Measurements from ENCODE around the gene ZNF112. TPM values are rescaled to one million over a fixed set of nuclear protein-coding genes. Genes with fewer than 3 reads are reported as not detected.

Gene ZNF112
- total and polyA plus RNA-seq, 9 donors: 3.5 to 13.0 (median 8.2) TPM

DNA sequence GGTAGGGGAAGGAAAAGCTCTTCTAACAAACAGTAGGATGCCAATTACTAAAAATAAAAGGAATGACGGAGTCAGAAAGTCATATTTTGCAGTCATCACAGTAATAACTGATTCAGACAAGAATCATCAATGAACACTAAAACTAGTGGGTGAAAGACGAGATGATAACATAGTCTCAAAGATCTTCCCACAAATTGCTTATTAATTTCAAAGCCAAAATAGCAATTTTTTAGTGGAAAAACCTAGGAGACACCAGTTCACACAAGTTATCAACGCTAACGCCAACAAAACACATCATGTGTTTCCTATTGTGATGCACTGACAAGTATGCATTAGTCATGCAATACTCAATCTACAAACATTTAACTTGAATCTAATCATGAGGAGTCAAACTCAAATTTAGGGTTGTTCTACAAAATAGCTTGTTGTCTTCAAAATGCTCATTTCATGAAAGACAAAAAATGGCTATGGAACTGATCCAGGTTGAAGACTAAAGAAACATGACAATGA is 78.2 kb downstream of the ZNF112 start:
- Histone ChIP-seq H3K36me3 (no peaks in the 10 kb centered on the region), H3K4me1 (ENCODE audit: insufficient read depth) (no peaks in the 10 kb centered on the region), H3K27me3 (no peaks in the 10 kb centered on the region), H3K9me3 (peaks cover 0 to 26% of the 10 kb centered on the region in 2 donors), H3K4me3 (no peak overlapping the region), H3K27ac (no peak overlapping the region)
- TF ChIP-seq POLR2A (IDR thresholded peaks at IDR 0.05) (no peak), EP300 (IDR thresholded peaks at IDR 0.05) (no peak)
- TF ChIP-seq, protein P1, sequence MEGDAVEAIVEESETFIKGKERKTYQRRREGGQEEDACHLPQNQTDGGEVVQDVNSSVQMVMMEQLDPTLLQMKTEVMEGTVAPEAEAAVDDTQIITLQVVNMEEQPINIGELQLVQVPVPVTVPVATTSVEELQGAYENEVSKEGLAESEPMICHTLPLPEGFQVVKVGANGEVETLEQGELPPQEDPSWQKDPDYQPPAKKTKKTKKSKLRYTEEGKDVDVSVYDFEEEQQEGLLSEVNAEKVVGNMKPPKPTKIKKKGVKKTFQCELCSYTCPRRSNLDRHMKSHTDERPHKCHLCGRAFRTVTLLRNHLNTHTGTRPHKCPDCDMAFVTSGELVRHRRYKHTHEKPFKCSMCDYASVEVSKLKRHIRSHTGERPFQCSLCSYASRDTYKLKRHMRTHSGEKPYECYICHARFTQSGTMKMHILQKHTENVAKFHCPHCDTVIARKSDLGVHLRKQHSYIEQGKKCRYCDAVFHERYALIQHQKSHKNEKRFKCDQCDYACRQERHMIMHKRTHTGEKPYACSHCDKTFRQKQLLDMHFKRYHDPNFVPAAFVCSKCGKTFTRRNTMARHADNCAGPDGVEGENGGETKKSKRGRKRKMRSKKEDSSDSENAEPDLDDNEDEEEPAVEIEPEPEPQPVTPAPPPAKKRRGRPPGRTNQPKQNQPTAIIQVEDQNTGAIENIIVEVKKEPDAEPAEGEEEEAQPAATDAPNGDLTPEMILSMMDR (IDR thresholded peaks at IDR 0.05): no peak
- intact Hi-C loops (cut with DNase I): no loop called here
- WGBS, 3 donors: 90 to 96% (median 96%) methylated on average over 4 of the region's 4 CpGs
- DNase-seq: no peak

DNA sequence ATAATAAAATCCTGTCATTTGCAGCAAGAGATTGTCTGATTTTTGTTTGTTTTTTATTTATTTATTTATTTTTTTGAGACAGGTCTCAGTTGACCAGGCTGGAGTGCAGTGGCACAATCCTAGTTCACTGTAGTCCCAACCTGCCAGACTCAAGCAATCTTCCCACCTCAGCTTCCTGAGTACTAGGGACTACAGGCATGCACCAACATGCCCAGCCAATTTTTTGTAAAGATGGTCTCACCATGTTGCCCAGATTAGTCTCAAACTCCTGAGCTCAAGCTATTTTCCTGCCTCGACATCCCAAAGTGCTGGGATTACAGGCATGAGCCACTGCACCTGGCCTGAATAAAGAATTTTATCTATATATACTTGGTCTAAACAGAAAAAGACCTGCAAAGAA is 79.1 kb downstream of the ZNF112 start:
- peaks cover 0 to 24% of the 10 kb centered on the region in 2 donors for H3K9me3 ChIP-seq
- no peaks in the 10 kb centered on the region for H3K36me3 ChIP-seq
- TF ChIP-seq, protein P1 (IDR thresholded peaks at IDR 0.05): no peak

More for the DNA sequence above, 79.1 kb downstream of the ZNF112 start:
- no peak for DNase-seq
- Histone ChIP-seq H3K4me1 (ENCODE audit: insufficient read depth) (no peaks in the 10 kb centered on the region), H3K27ac (no peak overlapping the region), H3K4me3 (no peak overlapping the region), H3K27me3 (no peaks in the 10 kb centered on the region)
- intact Hi-C loops (cut with DNase I): no loop called here
- 91 to 94% (median 93%) methylated on average over 1 of the region's 1 CpG for WGBS, 3 donors

Small RNA genes within 50 kb of the gene (small RNA-seq; reads per million reads assigned to genes)
- gene NDUFA3P1: not detected

Other genes starting within 250 kb of the ZNF112 start
- gene ZNF225, start 243.3 kb downstream of the ZNF112 start, total RNA-seq: 1 to 10 TPM; 3.6 to 8.2 (median 6.9) TPM
- gene ZNF225, start 243.3 kb downstream of the ZNF112 start, polyA plus RNA-seq: 1 to 10 TPM; 3.5 to 6.4 TPM
- 10 to 100 TPM in 5 of 7 donors, 1 to 10 TPM in 2; 5.5 to 14.4 (median 11.3) TPM for gene ZNF234, start 215.1 kb downstream of the ZNF112 start, total RNA-seq
- gene ZNF234, start 215.1 kb downstream of the ZNF112 start, polyA plus RNA-seq: 1 to 10 TPM; 4.2 to 8.5 TPM
- 10 to 100 TPM; 11.5 to 30.3 (median 22.4) TPM for gene ZNF226, start 191.6 kb downstream of the ZNF112 start, total RNA-seq
- gene ZNF226, start 191.6 kb downstream of the ZNF112 start, polyA plus RNA-seq: 10 to 100 TPM; 18.1 to 27.3 TPM
- gene ZNF227, start 144.1 kb downstream of the ZNF112 start, total RNA-seq: 10 to 100 TPM in 6 of 7 donors, 1 to 10 TPM in 1; 7.3 to 29.5 (median 24.8) TPM
- 10 to 100 TPM; 10.6 to 13.8 TPM for gene ZNF227, start 144.1 kb downstream of the ZNF112 start, polyA plus RNA-seq
- under 1 TPM in 5 of 7 donors, not detected in 2; 0.13 to 0.65 (median 0.57) TPM for gene ZNF233, start 96.8 kb downstream of the ZNF112 start, total RNA-seq
- gene ZNF233, start 96.8 kb downstream of the ZNF112 start, polyA plus RNA-seq: under 1 TPM; 0.21 to 0.55 TPM
- gene ZNF235, start 51.7 kb downstream of the ZNF112 start, total RNA-seq: 1 to 10 TPM; 3.9 to 7.4 (median 6.2) TPM
- gene ZNF235, start 51.7 kb downstream of the ZNF112 start, polyA plus RNA-seq: 1 to 10 TPM; 2.5 to 4.5 TPM
- 10 to 100 TPM in 1 of 7 donors, 1 to 10 TPM in 6; 2.6 to 11.2 (median 6.8) TPM for gene ZNF285, start 44.9 kb upstream of the ZNF112 start, total RNA-seq
- 1 to 10 TPM; 3.3 to 9.1 TPM for gene ZNF285, start 44.9 kb upstream of the ZNF112 start, polyA plus RNA-seq
- gene ZNF229, start 91.8 kb upstream of the ZNF112 start, total RNA-seq: 10 to 100 TPM in 3 of 7 donors, 1 to 10 TPM in 4; 3.7 to 13.7 (median 9.8) TPM
- gene ZNF229, start 91.8 kb upstream of the ZNF112 start, polyA plus RNA-seq: 1 to 10 TPM; 3.8 to 4.4 TPM
- gene ZNF180, start 143.8 kb upstream of the ZNF112 start, total RNA-seq: 10 to 100 TPM in 2 of 7 donors, 1 to 10 TPM in 5; 8.4 to 16.1 (median 9.7) TPM
- gene ZNF180, start 143.8 kb upstream of the ZNF112 start, polyA plus RNA-seq: 1 to 10 TPM; 5.6 to 6.3 TPM
- gene CEACAM20, start 173.0 kb upstream of the ZNF112 start, total RNA-seq: under 1 TPM in 1 of 7 donors, not detected in 6; 0.60 TPM
- not detected for gene CEACAM20, start 173.0 kb upstream of the ZNF112 start, polyA plus RNA-seq